HG03354 (cell line): ENCODE data around the gene LMOD1.
"Not testable (repeated sequence)": the region's sequence is repeated elsewhere in the genome, so short reads cannot be mapped to it uniquely, and the experiment has no call there.

ENCODE experiments used
- ATAC-seq: cut with Tn5 transposase; IDR thresholded peaks from one replicate; pipeline ENCODE4 v1.9.1; 2021; ENCODE audit warnings: mild to moderate bottlenecking; ENCODE audit not compliant: unreplicated experiment, poor library complexity, severe bottlenecking

LMOD1 gene

GRCh38 chr1:201946224-201946908, at the start of gene LMOD1:
Gene LMOD1, minus strand, starts transcription at chr1:201946548. Its CDS starts 208 bp downstream, at chr1:201946340.
- ATAC-seq = no peak

- no peak for ATAC-seq
Measured at GRCh38 chr1:201990427-201990826, 44.1 kb upstream of the LMOD1 start.

- no peak for ATAC-seq
Measured at GRCh38 chr1:201989354-201990128, 43.2 kb upstream of the LMOD1 start.

GRCh38 chr1:201988601-201989000, 42.3 kb upstream of the LMOD1 start:
- ATAC-seq = no peak

- ATAC-seq = no peak
Measured at GRCh38 chr1:201985355-201985754, 39.0 kb upstream of the LMOD1 start.

- no peak for ATAC-seq
Measured at GRCh38 chr1:201984446-201984845, 38.1 kb upstream of the LMOD1 start.

GRCh38 chr1:201983380-201983805, 37.0 kb upstream of the LMOD1 start:
- peak; percentile 30 for ATAC-seq

- peak; percentile 74 for ATAC-seq
Measured at GRCh38 chr1:201982623-201983379, 36.5 kb upstream of the LMOD1 start, which contains the start of gene RNPEP. Gene RNPEP, plus strand, starts transcription at chr1:201982648. Its CDS starts 19 bp downstream, at chr1:201982667.

- no peak for ATAC-seq
Measured at GRCh38 chr1:201982082-201982622, 35.8 kb upstream of the LMOD1 start.

- no peak for ATAC-seq
Measured at GRCh38 chr1:201970334-201971159, 24.2 kb upstream of the LMOD1 start.

GRCh38 chr1:201968202-201968925, 22.0 kb upstream of the LMOD1 start:
- ATAC-seq = no peak

GRCh38 chr1:201966171-201966570, 19.8 kb upstream of the LMOD1 start:
- ATAC-seq = no peak

GRCh38 chr1:201964261-201964660, 17.9 kb upstream of the LMOD1 start:
- ATAC-seq = no peak

- ATAC-seq = not testable (repeated sequence)
Measured at GRCh38 chr1:201962382-201962781, 16.0 kb upstream of the LMOD1 start.

GRCh38 chr1:201958348-201958747, 12.0 kb upstream of the LMOD1 start:
- no peak for ATAC-seq

GRCh38 chr1:201955729-201956143, 9.4 kb upstream of the LMOD1 start:
- ATAC-seq = peak; percentile 43

GRCh38 chr1:201955009-201955728, 8.8 kb upstream of the LMOD1 start, which contains the start of gene TIMM17A:
Gene TIMM17A, plus strand, starts transcription at chr1:201955503. Its CDS starts 24 bp downstream, at chr1:201955527.
- ATAC-seq = peak; percentile 99
